NCI-H1436 treated with DMSO at 0.1 percent for 48 hours (cell line): ENCODE results near the gene CD44.

Experiments
- DNase-seq: peaks from one replicate; lab custom pipeline; 2025; lab: John Stamatoyannopoulos, UW

Gene CD44

GRCh38 chr11:35139722-35140282 lies 831 bp downstream of the CD44 start:
- no peak for DNase-seq

GRCh38 chr11:35141071-35141470 lies 2.1 kb downstream of the CD44 start:
- no peak for DNase-seq

- DNase-seq: no peak
Measured at GRCh38 chr11:35141571-35141971, 2.6 kb downstream of the CD44 start.

- DNase-seq: no peak
Measured at GRCh38 chr11:35142481-35143075, 3.6 kb downstream of the CD44 start.

GRCh38 chr11:35143297-35144135 lies 4.5 kb downstream of the CD44 start:
- DNase-seq: no peak

GRCh38 chr11:35144136-35144741 lies 5.3 kb downstream of the CD44 start:
- DNase-seq: no peak

- no peak for DNase-seq
Measured at GRCh38 chr11:35144806-35145205, 5.8 kb downstream of the CD44 start.

- DNase-seq: no peak
Measured at GRCh38 chr11:35145271-35145670, 6.3 kb downstream of the CD44 start.

GRCh38 chr11:35146074-35146521 lies 7.1 kb downstream of the CD44 start:
- no peak for DNase-seq

- no peak for DNase-seq
Measured at GRCh38 chr11:35146711-35147110, 7.7 kb downstream of the CD44 start.

GRCh38 chr11:35147235-35147634 lies 8.3 kb downstream of the CD44 start:
- DNase-seq: no peak

GRCh38 chr11:35148163-35148837 lies 9.3 kb downstream of the CD44 start:
- DNase-seq: no peak

GRCh38 chr11:35150454-35150853 lies 11.5 kb downstream of the CD44 start:
- no peak for DNase-seq

- no peak for DNase-seq
Measured at GRCh38 chr11:35151241-35151640, 12.3 kb downstream of the CD44 start.

GRCh38 chr11:35151683-35152280 lies 12.8 kb downstream of the CD44 start:
- no peak for DNase-seq

GRCh38 chr11:35152575-35152974 lies 13.6 kb downstream of the CD44 start:
- no peak for DNase-seq

GRCh38 chr11:35153280-35153679 lies 14.3 kb downstream of the CD44 start:
- no peak for DNase-seq

- no peak for DNase-seq
Measured at GRCh38 chr11:35154952-35155351, 16.0 kb downstream of the CD44 start.

GRCh38 chr11:35155677-35156076 lies 16.7 kb downstream of the CD44 start:
- no peak for DNase-seq

GRCh38 chr11:35157814-35158700 lies 19.1 kb downstream of the CD44 start:
- DNase-seq: no peak
